HG02973 (cell line): Measurements from ENCODE around the gene PTPRJ.
A peak's percentile ranks its signal among the peaks of the same experiment; 100 is the strongest.
"Not testable (repeated sequence)": the region's sequence is repeated elsewhere in the genome, so short reads cannot be mapped to it uniquely, and the experiment has no call there.

Experiments
- ATAC-seq: cut with Tn5 transposase; IDR thresholded peaks from one replicate; pipeline ENCODE4 v1.9.1; 2021; ENCODE audit warnings: moderate library complexity; ENCODE audit not compliant: unreplicated experiment

Gene PTPRJ

DNA sequence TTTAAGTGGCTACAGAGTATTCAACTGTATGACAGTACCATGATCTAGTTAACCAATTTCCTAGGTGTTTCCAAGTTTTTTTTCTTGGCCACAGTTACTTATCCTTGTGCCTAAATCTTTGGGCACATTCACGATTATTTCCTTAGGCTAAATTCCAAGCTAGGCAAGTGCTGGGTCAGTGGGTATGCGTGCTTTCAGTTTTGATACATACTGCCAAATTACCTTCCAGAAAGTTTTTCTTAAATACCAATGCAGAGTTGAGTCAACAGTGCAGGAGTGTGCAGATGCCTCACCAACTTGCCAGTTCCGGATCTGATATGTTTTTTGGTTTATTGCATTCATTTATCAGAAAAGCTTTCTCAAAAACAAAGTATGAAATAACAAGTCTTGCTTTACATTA, 168.4 kb downstream of the PTPRJ start:
- ATAC-seq = no peak

DNA sequence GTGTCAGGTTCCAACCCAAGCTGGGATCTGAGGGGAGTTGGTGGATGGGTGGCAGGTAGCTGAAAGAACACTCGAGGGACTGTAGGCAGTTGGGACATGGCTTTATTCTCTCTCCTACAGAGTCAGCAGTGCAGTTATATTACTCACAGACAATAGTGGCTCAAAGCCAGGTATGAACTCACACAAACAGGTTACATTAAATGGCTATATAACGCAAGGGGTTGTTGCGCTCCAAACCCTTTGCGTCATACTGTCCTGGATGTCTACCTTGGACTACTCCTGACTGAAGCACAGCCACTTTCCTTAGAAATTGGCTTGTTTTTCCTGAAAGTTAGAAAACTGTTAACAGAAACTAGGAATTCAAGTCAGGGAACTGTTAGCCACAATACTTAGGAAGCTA, 169.9 kb downstream of the PTPRJ start:
- ATAC-seq = no peak

DNA sequence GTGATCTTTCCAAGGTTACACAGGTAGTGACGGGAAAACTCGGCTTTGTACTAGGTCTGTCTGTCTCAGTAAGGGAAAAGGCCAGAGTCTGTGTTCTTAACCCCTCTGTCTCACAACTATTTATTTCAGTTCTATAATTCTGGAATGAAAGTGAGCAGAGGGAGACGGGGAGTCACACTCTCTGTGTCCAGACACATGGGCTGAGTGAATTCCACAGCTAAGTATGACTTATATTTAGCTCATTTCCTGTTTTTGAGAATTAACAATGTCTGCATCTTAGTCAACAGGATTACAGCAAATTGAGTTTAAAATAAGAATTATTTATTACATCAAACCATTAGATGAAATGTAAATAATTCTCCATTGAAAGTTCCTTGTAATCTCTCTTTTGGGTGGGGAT, 173.8 kb downstream of the PTPRJ start:
- ATAC-seq = no peak

DNA sequence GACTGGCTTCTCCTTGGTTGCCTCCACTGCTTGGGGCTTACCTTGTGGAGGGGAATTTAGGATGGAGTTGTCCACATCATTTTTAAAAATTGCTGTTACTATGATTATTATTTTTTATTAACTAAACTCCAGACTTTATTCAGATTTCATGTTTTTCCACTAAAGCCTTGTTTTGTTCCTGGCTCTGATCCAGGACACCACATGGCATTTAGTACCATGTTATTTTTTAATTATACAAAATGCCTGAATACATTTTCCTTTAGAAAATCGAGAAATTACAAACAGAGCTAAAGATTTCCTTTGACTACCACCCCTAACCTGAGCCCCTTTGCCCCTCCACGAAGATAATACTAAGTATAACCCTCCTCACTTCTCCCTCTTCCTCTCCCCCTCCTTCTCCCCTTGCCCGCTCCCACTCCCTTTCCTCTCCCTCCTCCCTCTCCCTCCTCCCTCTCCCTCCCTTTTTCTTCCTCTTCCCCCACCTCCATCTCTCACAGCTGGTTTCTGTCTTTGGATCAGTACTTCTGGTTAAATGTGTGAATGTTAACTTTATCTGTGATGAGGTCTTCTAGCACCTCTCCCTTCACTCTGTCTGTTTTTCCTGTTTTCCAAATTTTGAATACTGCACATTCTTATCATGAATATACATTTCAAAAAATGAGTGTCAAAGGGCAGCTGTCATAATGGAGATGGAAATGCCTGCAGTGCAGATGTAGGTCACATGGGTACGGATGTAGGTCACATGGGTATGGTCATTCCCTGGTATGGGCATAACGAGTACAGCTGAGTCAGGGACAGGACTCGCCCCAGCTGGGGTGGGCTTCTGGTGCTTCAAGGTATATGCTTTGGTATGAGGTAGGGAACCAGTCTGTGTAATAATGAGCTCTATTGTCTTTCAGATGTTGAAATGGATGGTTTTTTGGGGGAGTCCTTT, 181.9 kb downstream of the PTPRJ start:
- ATAC-seq = no peak

DNA sequence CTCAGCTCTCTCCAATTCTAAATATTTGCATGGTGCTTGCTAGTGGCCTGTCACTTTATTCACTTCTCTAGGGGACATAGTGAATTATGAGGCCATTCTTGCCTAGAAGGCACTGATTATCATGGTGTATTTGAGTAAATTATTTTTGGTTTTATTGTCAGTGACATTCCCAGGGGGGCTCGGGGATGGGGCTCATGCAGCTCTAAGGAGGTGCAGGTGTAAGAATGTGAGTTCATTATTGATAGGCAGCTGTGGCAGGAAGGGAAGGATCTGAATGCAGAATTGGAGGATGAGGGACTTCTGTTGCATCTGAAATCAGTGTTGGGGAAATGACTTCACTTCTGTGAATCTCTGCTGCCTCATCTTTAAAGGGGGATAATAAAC, 182.5 kb downstream of the PTPRJ start:
- no peak for ATAC-seq

DNA sequence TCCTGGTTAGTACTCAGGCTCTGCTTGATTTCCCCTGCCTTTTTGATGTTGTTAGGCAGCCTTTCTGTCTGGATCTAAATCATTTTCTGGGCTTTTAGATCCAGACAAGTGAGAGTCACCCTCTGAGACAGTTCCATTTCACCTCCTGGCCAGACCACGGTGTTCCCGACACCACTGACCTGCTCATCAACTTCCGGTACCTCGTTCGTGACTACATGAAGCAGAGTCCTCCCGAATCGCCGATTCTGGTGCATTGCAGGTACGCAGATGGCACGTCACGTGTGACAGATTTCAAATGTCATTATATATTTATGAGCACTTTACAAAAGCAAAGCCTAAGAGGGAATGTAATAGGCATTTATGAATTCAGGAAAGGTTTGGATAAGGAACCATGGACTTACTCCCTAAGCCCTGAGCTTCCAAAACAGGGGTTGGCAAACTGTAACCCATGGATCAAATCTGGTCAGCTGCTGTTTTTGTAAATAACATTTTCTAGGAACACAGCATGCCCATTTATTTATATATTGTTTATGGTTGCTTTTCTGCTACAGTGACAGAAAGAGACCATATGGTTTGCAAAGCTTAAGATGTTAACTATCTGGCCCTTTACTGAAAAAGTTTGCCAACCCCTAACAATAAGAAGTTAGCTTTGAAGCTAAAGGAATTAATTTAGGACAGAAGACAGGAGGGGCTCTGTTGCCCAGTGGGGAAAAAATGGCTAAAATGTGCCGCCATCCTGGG, 183.2 kb downstream of the PTPRJ start:
- ATAC-seq = no peak

DNA sequence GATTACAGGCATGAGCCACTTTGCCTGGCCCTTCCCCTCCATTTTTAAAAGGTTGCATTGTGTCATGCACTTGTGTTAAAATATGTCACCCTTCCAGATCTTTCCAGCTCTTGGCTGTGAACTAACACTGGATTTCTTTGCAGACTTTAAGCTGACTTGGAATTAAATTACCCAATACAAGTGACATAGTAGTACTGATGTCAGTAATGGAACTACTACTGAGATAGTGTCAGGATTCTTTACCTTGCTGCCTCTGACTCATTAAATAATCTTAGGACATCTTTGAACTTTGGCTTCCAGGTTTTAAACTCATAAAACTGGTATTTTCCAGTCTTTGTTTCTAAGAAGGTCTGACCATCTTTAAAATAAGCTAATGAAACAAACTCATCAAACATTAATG, 184.5 kb downstream of the PTPRJ start:
- ATAC-seq = no peak

DNA sequence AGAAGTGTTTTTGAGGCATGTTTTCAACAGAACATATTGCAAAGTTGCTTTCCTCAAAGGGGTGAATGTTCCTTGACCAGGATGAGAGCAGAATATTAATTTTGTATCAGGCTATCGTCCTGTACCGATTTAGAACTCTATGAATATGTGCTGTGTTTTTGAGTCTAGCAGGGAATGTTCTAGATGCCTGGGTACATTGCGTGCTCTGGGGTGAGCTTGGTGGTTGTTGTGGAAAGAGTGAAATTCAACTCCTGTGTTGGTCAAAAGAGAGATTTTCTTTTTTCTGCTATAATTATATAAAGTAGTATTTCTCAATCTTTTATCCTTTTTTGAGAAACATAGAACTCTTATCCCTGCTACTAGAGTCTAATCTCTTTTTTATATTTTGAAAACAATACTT, 185.1 kb downstream of the PTPRJ start:
- ATAC-seq = no peak

DNA sequence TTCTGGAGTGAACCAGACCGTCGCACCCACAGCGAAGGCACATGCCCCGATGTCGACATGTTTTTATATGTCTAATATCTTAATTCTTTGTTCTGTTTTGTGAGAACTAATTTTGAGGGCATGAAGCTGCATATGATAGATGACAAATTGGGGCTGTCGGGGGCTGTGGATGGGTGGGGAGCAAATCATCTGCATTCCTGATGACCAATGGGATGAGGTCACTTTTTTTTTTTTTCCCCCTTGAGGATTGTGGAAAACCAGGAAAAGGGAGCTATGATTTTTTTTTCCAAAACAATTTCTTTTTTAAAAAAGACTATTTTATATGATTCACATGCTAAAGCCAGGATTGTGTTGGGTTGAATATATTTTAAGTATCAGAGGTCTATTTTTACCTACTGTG, 187.0 kb downstream of the PTPRJ start:
- no peak for ATAC-seq

DNA sequence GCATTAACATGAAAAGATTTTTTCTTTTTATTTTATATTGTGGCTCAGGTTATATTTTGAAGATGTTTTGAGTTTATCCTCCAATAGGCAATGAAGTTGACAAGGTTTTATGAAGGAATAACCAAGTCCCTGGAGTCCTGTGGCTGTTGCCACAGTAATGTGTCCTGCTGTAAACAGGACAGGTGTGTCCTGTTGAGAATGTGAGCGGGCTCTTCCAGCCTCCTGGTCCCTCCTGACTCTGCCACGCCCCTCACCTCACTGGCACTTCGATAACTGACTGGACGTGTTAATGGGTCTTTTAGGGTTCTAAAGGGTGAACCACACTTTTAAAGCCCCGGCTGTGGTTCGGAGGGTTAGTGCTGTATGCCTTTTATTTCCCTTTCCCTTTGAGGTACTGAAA, 188.5 kb downstream of the PTPRJ start:
- ATAC-seq = no peak

DNA sequence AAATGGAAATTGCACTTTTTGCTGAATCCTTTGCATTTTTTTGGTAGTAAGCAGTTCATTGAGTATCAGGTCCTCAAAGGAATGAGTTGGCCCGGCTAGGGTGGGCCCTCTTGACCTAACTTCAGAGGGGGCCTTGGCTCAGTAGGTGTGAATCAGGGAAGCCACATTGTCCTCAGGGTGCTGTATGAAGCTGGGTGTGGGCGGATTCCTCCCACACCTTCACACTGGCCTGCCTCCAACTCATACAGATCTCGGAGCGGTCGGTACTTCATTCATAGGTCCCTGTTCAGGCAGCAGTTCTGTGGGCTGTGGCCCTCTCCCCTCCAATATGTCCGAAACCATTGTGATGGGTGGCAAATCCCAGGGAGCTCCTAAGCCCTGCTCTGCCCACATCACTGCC, 188.9 kb downstream of the PTPRJ start:
- no peak for ATAC-seq

DNA sequence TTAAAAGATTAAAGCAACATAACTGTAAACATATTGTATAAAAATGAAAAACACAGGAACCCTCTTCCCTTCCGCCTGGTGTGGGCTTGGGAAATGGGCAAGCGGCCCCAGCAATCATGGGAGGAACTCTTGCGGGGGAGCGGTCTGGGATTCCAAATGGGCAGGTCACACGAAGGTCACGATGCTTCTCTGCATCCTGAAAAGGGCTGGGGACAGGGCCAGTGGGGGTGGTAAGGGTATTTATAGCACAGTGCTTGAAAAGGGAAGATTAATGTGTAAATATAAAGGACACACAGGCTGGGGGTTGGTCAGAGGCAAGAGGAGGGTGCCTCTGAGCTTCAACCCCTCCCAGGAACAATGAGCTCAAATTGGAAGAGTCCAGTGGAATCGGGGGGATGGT, 189.4 kb downstream of the PTPRJ start:
- no peak for ATAC-seq

DNA sequence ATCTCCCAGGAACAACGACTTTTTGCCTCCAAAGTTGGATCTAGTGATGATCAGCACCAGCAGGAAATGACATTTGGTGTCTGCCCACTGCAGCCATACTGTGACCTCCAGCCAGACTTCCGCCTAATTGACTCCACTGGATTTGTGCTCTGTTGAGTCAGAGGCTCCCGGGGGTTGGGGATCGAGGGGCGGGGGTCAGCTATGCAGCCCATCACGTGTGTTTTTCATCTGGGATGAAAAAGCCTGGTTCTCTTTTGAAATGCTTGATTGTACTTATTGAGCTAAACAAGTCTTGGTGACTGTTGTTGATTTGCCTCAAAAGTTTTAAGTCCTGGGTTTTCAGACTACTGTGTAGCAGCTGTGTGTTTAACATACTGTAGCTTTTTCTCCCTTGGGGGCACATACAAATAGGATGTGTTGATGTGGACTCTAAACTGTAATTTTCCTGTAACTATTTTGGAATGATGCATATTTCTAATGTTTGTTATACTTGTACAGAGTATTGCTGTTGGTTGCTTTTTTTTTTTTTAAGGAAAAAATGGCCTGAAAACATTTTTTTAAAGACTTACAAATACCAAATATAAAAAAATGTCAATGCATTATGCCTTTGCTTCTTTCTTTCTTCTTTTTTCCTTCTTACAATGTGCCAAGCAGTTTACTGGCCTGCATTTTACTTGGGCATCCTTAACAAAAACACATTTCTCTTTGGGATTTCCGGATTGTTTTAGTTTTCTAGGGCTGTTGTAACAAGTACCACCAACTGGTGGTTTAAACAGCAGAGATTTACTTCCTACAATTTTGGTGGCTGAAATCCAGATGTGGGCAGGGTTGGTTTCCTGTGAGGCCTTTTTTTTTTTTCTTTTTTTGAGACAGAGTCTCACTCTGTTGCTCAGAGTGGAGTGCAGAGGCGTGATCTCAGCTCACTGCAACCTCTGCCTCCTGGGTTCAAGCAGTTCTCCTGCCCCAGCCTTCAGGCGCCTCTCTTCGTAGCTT, 190.2 kb downstream of the PTPRJ start:
- no peak for ATAC-seq

DNA sequence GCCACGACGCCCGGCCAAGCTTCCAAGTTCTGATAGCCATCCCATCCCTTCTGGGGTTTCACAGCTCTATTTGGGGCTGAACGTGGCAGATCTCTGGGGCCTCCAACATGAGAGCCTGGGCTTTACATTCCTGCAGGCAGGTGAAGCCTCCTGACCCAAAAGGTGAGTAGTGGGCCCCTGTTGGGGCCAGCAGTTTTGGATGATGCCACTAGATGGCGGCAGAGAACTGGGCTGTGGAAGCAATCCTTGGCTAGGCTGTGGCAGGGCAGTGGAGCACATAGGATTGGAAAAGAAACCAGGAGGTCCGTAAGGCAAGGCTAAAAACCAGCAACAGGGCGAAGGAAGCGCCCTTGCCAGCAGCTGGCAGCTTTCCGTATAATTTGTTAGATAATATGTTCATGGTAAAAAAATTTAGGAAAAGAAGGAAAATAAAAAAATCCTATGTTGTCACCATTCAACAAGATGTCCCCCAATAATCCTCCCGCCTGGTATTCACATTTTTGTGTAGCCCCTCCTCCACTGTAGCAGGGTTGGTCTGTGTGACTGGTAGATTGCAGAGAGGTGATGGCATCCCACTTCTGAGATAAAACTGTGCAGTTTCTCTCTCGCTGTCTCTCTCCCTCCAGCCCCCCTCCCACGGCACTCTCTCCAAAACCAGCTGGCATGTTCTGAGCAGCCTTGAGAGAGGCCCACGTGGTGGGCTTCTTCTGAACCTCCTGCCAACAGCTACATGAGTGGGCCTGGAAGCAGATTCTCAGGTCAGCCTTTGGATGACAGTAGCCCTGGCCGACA, 192.7 kb downstream of the PTPRJ start:
- peak; percentile 58 for ATAC-seq

DNA sequence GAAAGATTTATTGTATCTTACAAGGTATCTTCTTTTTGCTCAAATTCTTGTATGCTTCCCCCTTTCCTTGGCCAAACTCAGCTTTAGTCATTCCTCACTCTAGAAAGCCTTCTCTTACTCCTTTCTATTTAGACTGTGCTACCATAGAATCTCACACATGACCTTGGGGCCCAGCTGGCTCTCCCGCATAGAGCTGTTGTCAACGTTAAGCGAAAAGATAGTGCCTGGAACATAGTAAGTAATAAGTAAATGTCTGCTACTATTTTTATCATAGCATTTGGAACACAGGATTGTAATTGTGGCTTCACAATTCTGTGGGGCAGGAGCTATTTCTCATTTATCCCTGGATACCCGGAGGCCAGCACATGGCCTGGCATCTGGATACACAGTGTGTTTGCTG, 197.3 kb downstream of the PTPRJ start:
- no peak for ATAC-seq

DNA sequence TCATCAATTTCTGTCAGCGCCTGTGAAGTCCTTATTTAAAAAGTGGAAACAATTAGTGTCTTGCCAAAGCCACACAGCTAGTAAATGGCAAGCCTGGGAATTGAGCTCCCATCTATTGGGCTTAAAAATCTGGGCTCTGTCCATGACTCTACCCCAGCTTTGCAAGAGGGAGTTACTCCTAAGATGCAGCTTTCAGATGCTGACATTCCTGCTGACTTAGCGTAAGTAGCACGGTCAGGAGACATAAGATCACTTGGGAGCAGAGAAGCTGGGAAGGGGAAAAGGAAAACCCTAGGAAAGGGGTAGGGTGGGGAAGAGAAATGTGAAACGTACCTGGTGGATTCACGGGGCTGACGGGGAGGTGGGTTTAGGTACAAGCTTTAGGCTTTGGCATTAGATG, 200.3 kb downstream of the PTPRJ start:
- no peak for ATAC-seq

DNA sequence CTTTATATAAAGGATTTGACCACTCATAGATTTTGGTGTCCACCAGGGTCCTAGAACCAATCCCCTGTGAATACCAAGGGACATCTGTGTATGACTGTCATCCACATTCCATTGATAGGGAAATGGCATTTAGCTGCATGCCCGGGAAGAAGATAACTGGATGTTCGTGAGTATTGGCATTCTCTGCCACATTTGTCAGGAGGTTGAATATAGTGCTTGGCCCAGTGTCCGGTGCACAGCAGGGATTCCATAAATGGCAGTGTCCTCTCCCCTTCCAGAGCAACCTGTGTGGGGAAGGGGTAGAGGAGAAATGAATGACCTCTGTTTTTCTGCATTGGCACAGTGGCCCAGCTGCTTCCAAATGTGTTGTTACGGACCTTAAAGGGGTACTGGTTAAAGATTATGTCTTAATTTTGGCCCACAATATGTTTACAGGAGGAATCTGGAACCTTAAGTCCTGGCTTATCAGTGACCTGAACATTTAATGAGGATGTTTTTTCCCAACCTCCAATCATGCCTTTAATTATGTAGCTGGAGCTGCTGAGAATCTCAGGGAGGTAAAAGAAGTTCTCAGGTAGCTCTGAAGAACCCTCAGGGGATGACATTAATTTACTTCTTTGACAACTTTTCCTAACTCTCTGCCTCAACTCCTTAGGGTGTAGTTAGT, 202.6 kb downstream of the PTPRJ start:
- no peak for ATAC-seq

DNA sequence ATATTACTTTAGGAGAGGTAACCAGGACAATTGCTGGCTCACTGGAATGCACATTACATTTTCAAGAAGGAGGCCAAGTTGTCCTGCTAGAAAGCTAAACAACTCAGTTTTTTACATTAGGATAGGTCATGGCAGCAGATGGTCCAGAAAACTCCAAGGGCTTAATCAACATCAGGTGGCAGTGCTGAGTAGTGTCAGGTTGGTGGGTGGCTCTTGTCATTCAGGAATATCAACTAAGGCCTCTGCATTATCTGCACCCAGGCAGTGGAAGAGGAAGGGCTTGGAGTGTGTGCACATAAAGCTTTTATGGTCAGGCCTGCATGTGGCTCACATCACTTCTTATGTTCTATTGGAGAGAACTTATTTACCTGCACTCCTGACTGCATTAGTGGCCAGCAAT, 204.1 kb downstream of the PTPRJ start:
- no peak for ATAC-seq

DNA sequence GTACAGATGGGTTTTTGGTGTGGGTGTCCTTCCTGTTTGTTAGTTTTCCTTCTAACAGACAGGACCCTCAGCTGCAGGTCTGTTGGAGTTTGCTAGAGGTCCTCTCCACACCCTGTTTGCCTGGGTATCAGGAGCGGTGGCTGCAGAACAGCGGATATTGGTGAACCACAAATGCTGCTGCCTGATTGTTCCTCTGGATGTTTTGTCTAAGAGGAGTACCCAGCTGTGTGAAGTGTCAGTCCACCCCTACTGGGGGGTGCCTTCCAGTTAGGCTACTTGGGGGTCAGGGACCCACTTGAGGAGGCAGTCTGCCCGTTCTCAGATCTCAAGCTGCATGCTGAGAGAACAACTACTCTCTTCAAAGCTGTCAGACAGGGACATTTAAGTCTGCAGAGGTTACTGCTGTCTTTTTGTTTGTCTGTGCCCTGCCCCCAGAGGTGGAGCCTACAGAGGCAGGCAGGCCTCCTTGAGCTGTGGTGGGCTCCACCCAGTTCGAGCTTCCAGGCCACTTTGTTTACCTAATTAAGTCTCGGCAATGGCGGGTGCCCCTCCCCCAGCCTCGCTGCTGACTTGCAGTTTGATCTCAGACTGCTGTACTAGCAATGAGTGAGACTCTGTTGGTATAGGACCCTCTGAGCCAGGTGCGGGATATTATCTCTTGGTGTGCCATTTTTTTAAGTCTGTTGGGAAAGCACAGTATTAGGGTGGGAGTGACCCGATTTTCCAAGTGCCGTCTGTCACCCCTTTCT, 210.7 kb downstream of the PTPRJ start:
- not testable (repeated sequence) for ATAC-seq
